Measurements from ENCODE around the gene CTTNBP2.
A peak's percentile ranks its signal among the peaks of the same experiment; 100 is the strongest.

Gene CTTNBP2

GRCh38 chr7:117782761-117783160 is 90.5 kb downstream of the CTTNBP2 start:
- H3K4me3 ChIP-seq (ENCODE audit: low read length) = no peak overlapping the region
- no peak for TF ChIP-seq CTCF (IDR thresholded peaks at IDR 0.05; ENCODE audit: insufficient read depth, low read depth, low read length, missing control alignments)
- no peak for DNase-seq (ENCODE audit: low read depth)

- peak; percentile 30 for TF ChIP-seq CTCF (IDR thresholded peaks at IDR 0.05; ENCODE audit: insufficient read depth, low read depth, low read length, missing control alignments)
- DNase-seq (ENCODE audit: low read depth) = peak; percentile 68
- H3K4me3 ChIP-seq (ENCODE audit: low read length) = no peak overlapping the region
Observed at GRCh38 chr7:117781707-117782106, 91.5 kb downstream of the CTTNBP2 start.

- no peak for TF ChIP-seq CTCF (IDR thresholded peaks at IDR 0.05; ENCODE audit: insufficient read depth, low read depth, low read length, missing control alignments)
- DNase-seq (ENCODE audit: low read depth) = no peak
- no peak overlapping the region for H3K4me3 ChIP-seq (ENCODE audit: low read length)
Observed at GRCh38 chr7:117780832-117781231, 92.4 kb downstream of the CTTNBP2 start.

- DNase-seq (ENCODE audit: low read depth) = peak; percentile 68
- no peak for TF ChIP-seq CTCF (IDR thresholded peaks at IDR 0.05; ENCODE audit: insufficient read depth, low read depth, low read length, missing control alignments)
- no peak overlapping the region for H3K4me3 ChIP-seq (ENCODE audit: low read length)
Observed at GRCh38 chr7:117777335-117778142, 95.7 kb downstream of the CTTNBP2 start.

GRCh38 chr7:117776224-117776623 is 97.0 kb downstream of the CTTNBP2 start:
- no peak for TF ChIP-seq CTCF (IDR thresholded peaks at IDR 0.05; ENCODE audit: insufficient read depth, low read depth, low read length, missing control alignments)
- no peak for DNase-seq (ENCODE audit: low read depth)
- no peak overlapping the region for H3K4me3 ChIP-seq (ENCODE audit: low read length)

GRCh38 chr7:117775801-117776200 is 97.4 kb downstream of the CTTNBP2 start:
- no peak for DNase-seq (ENCODE audit: low read depth)
- TF ChIP-seq CTCF (IDR thresholded peaks at IDR 0.05; ENCODE audit: insufficient read depth, low read depth, low read length, missing control alignments) = no peak
- no peak overlapping the region for H3K4me3 ChIP-seq (ENCODE audit: low read length)

- no peak for TF ChIP-seq CTCF (IDR thresholded peaks at IDR 0.05; ENCODE audit: insufficient read depth, low read depth, low read length, missing control alignments)
- no peak for DNase-seq (ENCODE audit: low read depth)
- no peak overlapping the region for H3K4me3 ChIP-seq (ENCODE audit: low read length)
Observed at GRCh38 chr7:117774943-117775342, 98.3 kb downstream of the CTTNBP2 start.

Data from epithelial cell of esophagus (primary cell).